GM21529 (cell line): ENCODE results near the gene COL4A6.
"Not testable (repeated sequence)": the region's sequence is repeated elsewhere in the genome, so short reads cannot be mapped to it uniquely, and the experiment has no call there.

Experiments
- ATAC-seq: cut with Tn5 transposase; IDR thresholded peaks from one replicate; pipeline ENCODE4 v1.9.1; 2021; ENCODE audit not compliant: unreplicated experiment

The COL4A6 gene

DNA sequence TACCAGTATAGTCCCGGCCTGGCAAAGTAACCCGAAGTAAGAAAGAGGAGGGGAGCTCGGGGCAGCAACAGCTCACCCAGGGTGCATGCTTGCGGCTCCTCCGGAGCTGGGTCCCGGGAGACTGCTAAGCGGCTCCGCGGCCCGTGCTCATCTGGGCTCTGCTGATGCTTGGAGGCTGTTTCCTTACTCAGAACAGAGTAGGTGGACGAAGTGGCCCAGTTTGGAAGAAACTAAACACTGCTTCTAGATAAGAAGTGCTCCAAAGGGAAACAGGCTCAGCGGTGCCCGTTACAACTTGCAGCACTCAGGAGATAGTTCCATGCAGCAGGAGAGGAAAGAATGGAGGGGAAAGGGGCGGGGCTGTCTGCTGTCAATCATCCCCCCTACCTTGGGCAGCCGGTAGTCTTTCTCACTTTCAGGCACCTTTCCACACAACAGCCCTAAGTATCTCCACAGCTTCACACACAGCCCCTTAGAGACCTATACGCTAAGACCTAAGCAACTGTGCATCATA, at the start of gene COL4A6:
COL4A6 (minus strand) TSS at position 313 of the 514 bp plus-strand sequence; CDS start at position 87, 226 bp downstream.
- no peak for ATAC-seq

DNA sequence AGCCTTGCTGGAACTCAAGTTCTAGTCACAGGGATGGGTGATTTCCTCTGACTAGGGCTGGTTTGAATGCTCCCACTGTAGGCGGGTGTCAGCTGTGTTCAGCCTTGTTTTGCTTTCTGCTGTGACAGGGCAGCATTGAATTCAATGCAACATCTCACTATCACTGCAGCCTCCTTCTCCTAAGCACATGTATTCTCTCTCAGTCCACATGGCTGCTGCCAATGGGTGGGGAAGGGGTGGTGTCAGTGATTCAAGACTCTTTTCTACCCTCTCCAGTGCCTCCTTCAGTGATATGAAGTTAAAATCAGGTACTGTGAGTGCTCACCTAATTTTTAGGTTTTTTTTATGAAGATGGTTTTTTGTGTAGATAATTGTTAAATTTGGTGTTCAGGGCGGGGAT, 47.7 kb upstream of the COL4A6 start:
- ATAC-seq = no peak

DNA sequence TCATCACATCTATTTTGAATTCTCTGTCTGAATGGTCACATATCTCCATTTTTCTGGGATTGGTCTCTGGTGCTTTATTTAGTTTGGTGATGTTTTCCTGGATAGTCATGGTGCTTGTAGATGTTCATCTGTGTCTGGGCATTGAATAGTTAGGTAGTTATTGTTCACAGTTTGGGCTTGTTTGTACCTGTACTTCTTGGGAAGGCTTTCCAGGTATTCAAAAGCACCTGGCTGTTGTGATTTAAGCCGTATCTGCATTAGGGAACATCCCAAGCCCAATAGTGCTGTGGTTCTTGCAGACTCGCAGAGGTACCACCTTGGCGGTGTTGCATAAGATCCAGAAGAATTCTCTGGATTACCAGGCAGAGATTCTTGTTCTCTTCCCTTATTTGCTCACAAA, 46.0 kb upstream of the COL4A6 start:
- no peak for ATAC-seq

DNA sequence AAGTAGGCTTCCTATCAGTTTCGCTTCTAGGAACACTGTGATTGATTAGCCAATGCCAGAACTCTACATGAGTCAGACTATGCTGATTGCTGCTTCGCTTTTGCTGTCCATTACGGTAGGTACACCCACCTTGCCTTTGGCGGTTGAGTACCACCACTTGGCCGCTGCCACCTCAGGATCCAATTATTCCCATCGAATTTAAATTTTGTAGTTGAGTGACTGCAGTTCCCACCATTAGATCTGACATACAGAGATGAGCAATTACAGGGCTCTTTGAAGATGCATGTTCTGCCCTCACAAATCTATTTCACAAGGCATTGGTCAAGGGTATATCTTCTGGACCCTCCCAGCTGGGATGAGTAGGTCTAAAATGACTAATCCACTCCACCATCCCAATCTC, 43.3 kb upstream of the COL4A6 start:
- not testable (repeated sequence) for ATAC-seq

DNA sequence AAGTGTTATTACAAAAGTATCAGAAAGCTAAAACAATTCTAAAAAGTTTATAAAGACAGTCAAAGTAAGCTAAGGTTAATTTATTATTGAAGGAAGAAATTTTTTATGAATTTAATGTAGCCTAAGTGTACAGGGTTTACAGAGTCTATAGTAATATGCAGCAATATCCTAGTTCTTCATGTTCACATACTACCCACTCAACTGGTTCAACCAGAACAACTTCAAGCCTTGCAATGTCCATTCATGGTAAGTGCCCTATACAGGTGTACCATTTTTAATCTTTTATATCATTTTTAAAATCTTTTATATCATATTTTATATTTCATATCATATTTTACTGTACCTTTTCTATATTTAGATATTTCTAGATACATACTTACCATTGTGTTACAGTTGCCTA, 35.8 kb upstream of the COL4A6 start:
- ATAC-seq = no peak

DNA sequence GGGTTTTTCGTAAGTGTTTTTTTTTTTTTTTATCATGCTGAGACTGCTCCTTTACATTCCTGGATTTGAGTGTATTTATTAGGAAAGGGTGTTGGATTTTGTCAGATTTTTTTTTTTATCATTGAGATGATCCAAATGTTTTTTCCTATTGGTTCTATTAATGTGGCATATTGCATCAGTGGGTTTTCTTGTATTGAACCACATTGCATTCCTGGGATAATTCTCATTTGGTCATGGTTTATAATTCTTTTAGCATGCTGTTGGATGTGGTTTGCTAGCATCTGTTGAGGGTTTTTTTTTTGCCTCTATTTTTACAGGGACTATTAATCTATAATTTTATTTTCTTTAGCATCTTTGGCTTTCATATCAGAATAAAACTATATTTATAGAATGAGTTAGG, 30.3 kb upstream of the COL4A6 start:
- no peak for ATAC-seq

DNA sequence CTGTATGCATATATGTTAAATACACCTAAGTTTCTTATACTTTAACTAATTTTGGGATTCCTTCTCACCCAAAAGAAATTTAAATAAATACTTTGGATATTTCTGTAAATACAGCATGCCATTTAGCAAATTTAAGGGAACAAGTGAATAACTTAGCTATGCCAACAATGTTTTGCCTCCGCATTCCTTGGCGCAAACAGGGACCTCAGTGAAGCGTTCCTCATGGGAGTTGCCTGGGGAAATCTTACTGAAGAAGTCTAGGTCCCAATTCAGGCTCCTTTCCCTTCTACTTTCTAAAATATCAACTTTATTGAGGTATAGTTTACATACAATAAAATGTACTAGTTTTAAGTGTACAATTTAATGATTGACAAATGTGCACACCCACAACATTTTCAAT, 26.4 kb upstream of the COL4A6 start:
- no peak for ATAC-seq

DNA sequence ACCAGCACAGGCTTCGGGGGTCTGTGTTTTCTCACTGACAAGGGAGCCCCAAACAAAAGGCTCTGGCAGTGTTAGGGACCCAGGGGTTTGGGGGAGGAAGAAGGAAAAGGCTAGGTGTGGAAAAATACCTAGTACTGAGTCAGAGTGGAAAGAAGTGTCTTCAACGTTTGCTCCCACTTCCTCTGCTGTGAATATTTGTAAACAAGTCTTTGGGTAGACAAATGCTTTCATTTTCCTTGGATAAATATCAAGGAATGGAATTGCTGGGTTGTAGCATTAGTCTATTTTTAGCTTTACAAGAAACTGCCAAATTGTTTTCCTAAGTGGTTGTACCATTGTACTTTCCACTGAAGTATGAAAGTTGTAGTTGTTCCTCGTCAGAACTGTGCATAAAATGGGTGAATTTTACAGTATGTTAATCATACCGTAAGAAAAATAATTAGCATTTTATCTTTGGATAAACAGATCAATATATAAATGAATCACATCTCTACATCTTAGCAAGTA, 18.8 kb upstream of the COL4A6 start:
- ATAC-seq = no peak

DNA sequence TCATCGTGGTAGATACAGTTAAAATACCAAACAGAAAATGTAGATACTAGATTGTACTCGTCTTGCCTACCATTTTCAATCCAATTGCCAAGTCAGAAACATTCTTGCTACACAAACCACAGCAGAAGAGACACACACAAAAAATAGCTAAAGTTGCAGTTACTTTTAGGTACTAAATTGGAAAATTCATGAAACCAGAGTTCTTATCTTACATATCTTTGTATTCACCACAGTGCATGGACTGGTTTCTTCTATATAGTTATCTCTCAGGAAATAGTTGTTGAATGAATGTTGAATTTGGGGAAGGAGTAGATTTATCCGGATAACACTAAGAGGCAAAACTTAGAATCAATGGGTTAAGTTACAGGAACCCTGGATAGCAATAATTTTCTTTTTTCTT, 15.6 kb upstream of the COL4A6 start:
- no peak for ATAC-seq

DNA sequence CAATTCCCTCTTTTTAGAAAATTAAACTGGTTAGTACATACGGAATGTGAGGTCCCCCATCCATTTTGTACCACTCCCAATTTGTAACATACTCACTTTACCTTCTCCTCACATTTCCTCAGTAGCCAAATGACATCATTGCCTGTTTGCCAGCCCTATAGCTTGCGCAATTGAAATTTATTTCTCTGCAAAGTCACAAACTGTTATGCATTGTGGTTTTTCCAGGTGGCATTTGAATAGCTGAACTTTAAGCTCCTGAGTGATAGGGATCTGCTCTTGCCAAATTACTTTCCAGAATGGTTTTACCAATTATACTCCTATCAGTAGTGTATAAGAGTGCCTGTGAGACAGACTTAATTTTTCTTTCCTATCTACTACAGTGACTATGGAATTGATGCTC, 9.1 kb upstream of the COL4A6 start:
- ATAC-seq = no peak

DNA sequence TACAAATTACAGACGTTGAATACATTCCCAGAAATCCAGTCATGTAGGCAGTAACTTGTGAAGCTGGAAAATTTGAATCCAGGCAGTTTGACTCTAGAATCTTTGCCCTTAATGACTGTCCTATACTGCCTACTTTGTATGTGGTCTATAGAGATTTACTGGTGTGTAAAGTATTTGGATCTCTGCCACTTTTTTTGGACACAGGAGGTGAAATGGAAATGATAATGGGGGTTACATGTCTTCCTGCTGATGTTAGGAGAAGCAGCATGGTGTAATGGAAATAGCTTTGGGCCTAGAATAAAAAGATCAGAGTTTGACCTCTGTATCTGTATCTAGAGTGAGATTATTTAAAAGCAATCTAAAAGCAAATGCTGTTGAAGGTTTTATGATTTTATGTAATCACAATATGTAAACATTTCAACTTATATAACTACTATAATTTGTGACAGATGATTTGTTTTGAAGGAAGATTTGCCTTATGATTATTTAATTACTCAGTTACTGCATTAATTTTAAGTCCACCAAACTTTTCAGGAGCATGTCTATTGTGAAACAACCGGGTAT, 4.8 kb upstream of the COL4A6 start:
- ATAC-seq = no peak

DNA sequence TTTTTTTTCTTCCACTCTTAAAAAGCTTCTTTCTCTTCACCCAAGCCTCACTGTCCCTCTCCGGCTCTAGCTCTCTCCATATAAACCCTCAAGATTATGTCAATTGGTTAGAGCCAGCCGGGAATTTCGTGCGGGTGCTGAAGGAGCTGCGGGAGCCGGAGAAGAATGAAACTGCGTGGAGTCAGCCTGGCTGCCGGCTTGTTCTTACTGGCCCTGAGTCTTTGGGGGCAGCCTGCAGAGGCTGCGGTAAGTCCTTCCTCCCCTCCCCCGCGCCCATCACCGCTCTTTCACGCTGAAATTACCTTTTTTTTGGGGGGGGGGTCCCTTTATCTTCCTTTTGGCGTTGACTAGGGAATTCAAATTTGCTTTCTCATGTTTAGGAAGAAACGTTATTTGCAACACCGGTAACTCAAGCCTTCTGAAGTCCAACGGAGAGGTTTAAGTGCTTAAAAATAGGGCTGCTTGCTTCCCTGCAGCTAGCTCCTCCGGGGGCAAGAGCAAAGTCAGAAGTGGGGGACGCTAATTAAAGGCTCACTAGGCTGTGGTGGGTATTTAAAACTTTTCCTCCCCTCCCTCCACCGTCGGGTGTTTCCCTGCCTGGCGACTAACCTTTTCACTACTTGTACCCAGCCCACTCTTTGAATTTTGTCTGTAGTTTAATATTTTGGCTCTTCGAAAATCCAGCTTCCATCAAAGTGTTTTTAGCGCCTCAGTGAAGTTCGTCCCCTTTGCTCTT, 1.9 kb upstream of the COL4A6 start:
- ATAC-seq = no peak

DNA sequence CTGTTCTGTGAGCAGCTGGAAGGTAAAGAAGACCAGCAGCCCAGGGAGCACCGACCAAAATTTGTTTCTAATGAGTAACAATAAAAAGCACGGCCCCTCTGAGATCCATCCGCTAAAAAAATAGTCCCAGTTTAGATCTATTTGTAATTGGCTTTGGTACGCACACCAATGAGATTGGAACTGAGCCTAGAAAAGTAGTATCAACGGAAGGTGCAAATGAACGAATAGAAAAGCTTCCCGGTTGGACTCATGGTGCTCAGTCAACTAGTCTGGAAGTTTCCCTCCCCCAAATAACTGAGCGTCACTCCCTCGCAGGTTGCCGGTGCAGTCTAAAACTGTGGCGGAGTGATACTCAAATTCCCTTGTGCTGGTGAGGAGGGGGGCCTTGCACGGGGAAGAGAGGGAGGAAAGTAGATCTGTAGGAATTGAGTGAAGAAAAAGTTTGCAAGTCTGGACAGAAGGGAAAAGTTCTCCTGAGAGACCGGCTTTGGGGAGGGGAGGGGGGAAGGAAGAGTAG, 1.3 kb upstream of the COL4A6 start, which contains the start of gene COL4A5:
COL4A5 (plus strand) TSS at position 413 of the 517 bp plus-strand sequence. CDS start 288 bp downstream, outside the sequence.
- no peak for ATAC-seq

DNA sequence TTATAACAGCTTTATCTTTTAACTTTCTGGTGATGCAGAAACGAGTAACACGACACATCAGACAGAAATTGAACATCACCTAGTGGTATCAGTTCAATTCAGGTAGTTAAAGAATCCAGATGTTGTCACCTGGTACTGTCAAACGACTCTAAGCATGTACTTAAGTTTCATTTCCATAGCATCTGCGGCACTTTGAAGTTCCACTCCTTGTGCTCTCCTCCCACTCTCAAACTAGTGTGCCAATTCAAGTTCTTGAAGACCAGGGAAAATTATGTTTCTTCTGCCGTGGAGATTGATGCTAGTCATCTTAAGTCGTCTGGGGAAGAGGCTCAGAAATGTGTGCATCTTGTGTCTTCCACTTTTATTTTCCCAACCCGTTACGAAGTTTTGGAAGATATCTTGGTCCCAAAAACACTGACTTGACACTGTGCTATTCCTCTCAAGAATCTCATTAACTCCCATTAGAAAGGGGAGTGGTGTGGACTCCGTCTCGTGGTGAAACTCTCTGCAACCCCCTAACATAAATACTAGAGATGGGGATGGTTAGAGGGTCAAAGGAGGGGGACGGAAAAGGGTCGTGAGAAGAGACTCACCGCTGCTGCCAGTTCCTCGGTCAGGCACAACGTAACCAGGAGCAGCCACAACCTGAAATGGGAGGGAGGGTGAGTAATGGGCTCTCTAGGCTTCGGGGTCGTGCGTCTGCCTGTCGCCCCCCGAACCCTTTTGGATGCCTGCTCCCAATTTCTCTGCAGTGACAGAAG, 693 bp downstream of the COL4A6 start:
- ATAC-seq = no peak

DNA sequence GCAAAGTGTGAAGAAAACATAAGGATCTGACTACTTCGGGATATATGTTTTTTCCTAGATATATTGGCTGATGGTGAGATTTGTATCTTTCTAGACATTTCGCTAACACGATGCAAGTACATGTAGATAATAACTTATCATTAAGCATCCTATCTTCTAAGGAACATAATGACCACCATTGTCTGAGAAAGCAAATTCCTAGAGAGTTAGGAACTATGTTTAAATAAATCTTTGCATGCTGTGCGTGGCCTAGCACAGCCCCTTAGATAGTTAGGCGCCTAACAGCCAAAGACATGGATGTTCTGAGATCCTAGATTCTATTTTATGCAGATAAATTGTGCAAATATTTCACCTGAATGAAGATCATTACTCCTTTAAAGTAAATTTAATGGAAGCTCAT, 3.0 kb downstream of the COL4A6 start:
- no peak for ATAC-seq

DNA sequence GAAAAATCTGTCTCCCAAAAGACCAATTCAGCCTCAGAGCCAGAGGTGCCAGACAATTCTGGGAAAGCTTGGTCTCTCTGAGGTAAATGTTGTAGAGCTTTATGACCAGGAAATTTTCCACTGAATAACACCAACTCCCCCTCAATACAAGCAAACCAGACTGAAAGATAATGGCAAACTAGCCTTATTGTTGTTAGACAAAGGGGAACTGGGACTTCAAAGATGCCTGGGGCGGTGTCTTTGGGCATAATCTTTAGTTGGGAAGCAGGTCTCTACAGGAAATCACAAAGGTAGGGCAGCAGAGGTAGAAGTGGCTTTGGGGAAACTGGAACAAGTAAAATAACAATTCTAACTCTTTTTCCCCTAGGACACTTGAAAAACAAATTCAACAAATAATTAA, 12.0 kb downstream of the COL4A6 start:
- ATAC-seq = no peak

DNA sequence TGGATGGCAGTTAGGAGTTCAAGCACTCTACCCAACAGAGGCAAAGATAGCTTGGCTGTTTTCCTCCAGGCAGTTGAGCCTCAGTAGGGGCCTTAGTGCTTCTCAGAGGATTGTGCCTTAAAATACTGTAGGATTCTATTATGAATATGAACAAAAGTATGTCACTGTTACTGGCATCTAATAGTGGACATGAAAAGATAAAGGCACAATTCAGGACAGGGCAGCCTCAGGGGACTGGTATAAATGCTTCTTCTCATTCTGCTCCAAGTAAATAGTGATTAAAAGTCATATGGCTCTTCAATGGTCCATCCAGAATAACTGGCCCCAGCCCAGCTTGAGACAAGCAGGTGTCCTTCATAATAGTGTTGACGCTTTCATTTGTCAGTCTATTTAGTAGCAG, 17.7 kb downstream of the COL4A6 start:
- no peak for ATAC-seq

DNA sequence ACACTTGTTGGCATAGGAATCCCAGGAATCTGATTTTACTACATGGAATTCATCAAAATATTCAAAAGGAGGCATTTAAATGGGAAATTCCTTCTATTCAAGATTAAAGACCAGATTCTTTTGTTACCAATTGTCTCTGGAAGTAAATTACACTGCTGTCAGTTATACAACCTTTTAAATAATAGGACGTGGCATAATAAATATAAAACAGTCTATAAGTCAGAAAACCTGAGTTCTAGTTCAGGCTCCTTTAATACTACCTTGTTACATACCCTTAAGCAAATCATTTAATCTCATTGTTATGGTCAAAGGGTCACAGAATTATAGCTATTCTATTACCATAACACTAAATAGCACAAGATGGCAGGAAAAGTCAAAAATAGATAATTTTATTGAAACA, 18.8 kb downstream of the COL4A6 start:
- ATAC-seq = no peak

DNA sequence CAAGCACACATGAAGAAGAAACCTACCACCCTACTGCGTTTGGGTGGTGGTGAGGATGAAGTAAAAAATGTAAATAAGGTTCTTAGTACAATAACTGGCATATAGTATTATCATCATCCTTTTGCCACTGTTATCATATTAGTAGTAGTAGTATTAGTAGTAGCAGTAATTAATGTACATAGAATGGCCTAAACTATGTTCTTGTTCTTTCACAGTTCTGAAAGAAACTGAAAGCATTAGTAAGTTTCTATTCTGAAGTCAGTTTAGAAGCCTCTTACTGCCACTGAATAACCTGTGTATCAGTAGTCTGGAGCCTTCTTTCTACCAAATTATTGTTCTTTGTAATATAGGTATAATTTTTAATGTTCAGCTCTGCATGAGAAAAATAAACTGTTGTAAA, 21.0 kb downstream of the COL4A6 start:
- peak; percentile 79 for ATAC-seq

DNA sequence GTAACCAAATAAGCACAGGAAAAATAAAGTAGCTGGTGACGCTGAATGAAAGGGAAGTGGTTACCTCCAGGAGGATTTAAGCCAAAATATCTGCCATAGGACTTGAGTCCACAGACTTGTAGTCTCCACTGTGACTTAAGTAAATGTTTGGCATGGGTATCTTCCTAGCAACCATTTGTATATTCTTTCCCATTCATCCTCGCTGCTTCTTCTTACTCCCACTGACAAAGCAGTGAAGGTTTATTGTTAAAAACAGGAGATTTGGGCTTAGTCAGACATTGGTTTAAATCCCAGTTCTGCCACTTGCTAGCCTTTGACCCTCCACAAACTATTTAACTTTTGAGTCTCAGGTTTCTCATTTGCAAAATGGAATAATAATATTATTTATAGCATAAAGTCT, 22.3 kb downstream of the COL4A6 start:
- no peak for ATAC-seq

DNA sequence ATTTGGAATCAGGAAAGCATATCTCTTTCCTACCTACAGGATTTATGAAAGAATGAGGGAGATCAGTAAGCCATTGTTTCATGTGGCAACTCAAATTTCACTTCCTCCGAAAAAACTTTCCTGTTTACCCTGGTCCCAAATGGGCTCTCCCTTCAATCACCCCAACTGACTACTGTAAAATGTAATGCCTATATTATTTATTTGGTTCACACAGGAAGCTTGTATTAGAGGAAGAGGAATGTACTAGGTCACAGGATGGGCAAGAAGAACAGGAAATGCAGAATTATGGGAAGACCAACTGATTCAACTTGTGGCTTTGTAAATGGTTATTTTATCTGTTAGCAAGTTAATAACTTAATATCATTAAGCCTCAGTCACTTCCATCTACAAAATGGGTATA, 23.1 kb downstream of the COL4A6 start:
- no peak for ATAC-seq
